NCI-H1417 (cell line): ENCODE measurements around the gene CEP112.

Experiments used
- DNase-seq, 3 experiments: peaks; one replicate each; lab custom pipeline; 2025; lab: John Stamatoyannopoulos, UW

Gene CEP112

DNA sequence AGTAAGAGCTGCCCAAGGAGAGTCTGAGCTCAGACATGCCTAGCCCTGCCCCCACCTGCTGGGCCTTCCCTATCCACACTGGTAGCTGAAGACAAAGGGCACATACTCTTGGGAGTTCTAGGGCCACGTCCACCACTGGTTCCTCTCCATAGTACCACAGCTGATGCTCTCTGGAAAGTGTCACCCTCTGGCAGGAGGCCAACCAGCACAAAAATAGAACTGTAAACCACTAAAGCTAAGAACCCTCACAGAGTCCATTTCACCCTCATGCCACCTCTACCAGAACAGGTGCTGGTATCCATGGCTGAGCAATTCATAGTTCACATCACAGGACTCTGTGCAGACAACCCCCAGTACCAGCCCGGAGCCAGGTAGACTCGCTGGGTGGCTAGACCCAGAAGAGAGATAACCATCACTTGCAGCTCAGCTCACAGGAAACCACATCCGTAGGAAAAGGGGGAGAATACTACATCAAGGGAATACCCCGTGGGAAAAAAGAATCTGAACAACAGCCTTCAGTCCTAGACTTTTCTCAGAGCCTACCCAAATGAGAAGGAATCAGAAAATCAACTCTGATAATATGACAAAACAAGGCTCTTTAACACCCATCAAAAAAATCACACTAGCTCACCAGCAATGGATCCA is 115.3 kb downstream of the CEP112 start:
- DNase-seq: no peak

DNA sequence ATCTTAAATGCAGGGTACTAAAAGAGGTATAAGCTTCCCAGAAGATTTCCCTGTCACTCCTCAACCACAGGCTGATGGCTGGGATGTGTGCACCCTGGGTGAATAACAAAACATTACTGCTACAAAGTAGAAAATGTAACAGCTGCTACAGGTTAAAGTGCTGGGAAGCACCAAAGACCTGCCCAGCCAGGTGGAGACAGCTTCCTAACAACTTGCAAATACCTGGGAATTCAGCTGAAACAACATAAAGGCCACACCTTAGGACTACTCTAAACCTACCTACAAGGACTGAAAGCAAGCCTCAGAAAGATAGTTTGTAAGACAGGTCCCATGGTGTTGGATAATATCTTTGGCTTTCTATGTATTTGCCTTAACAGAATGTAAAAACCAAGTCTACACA is 118.5 kb downstream of the CEP112 start:
- DNase-seq: no peak

GRCh38 chr17:66063686-66064085 is 128.2 kb downstream of the CEP112 start:
- DNase-seq: no peak

DNA sequence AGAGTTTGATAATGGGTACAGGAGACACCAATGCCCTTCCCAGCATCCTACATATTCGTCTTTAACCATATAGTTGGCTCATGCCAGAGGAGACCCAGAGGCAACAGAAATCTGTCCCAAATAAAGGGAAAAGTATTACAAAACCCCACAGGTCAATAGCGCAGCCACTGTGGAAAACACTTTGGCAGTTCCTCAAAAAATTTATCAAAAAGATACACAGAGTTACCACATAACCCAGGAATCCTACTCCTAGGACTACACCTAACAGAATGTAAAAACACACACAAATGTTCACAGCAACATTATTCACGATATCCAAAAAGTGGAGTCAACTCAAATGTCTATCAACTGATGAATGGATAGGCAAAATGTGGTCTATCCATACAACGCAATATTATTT is 135.8 kb downstream of the CEP112 start:
- no peak for DNase-seq

GRCh38 chr17:66054242-66054641 is 137.7 kb downstream of the CEP112 start:
- no peak for DNase-seq

- no peak for DNase-seq
Measured at GRCh38 chr17:66044083-66044482, 147.8 kb downstream of the CEP112 start.

DNA sequence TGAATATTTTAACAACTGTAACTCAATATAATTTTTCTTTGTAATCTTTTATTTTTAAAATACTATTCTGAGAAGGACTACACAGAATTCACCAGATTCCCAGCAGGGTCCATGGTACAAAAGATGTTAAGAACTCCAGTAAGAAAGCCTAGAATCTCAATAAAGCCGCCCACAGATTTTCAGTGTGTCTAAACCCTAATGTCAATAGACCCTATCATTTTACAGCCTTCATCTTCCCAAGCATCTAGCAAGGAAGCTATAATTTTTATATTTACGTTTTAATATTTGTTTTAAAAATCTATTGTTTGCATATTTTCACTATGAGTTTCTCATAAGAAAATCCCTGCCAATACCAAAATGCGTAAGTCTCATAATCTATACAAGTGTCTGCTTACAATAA is 148.5 kb downstream of the CEP112 start:
- DNase-seq: no peak

DNA sequence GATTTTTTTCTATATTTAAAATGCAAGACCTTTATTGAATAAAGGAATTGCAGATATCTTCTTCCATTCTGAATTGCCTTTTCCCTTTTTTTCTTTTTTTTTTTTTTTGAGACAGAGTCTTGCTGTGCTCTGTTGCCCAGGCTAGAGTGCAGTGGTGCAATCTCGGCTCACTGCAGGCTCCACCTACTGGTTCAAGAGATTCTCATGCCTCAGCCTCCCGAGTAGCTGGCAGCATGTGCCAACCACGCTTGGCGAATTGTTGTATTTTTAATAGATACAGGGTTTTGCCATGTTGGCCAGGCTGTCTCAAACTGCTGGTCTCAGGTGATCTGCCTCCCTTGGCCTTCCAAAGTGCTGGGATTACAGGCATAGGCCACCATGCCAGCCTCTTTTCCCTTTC is 151.5 kb downstream of the CEP112 start:
- peak in 2 of 3 experiments; percentile 3 to 27 for DNase-seq

DNA sequence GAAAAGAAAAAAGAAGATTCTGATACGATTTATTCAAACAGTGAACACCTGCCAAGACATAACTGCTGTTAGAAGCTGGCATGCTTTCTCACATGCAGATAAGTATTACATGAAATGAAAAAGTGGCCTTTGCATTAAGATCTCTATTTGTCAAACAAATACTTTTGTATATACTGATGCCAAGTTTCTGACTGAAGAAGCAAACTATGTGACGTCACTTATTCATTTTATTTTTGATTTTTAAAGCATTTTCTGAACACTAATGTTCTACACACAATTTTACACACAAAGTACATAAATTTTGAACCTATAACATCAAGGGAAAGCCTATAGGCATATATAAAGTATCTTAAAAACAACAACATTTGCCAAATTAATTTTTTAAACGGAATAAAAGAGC is 153.8 kb downstream of the CEP112 start:
- DNase-seq: no peak

GRCh38 chr17:66037221-66037620 is 154.7 kb downstream of the CEP112 start:
- DNase-seq: no peak

DNA sequence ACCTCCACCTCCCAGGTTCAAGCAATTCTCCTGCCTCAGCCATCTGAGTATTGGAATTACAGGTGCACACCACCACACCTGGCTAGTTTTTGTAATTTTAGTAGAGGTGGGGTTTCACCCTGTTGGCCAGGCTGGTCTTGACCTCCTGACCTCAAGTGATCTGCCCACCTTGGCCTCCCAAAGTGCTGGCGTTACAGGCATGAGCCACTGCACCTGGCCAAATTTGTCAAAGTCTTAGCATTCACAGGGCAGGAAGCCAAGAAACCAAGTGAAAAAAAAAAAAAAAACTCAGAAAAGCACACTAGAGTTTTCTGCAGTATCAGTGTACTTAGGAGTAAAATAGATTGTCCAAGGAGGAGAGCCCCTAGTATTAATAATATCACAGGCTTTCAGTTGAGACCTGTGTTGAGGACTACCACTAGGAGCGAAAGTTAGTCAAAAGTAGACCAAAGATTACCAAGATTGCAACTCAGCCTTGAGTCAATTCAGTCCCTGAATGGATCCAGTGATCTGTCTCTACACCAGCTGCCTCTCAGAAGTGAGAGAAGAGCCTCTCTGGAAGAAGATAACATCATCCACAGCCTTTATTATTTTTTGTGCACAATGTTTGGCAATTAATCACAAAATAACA is 159.7 kb downstream of the CEP112 start:
- DNase-seq: no peak

DNA sequence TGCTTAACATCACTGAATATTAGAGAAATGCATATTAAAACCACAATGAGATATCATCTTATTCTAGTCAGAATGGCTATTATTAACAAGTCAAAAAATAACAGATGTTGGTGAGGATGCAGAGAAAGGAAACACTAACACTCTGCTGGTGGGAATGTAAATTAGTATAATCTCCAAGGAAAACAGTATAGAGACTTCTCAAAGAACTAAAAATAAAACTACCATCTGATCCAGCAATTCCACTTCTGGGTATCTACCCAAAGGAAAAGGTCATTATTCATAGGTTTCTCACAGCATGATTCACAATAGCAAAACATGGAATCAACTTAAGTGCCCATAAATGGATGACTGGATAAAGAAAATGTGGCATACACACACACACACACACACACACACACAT is 166.4 kb downstream of the CEP112 start:
- no peak for DNase-seq

GRCh38 chr17:66021757-66022156 is 170.2 kb downstream of the CEP112 start:
- DNase-seq: no peak

DNA sequence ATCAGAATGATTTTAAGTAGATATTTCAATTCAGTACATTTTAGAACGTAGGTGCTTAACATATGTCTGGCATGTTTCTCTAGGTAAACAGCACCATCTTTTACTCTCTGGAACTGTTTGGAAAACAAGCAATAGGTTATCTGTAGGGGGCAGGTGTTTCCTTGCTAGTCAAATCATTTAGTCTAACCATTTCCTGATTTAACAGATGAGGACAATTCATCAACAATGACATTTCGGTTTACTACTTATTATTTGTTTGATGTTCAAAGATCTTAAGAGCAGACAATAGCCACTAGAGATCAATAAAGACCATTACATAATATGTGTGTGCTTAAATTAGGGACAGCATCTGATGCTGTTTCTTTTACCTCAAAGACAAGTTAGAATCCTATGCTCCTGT is 173.1 kb downstream of the CEP112 start:
- peak in 2 of 3 experiments; percentile 38 to 86 for DNase-seq

GRCh38 chr17:66016231-66016630 is 175.7 kb downstream of the CEP112 start:
- peak in 1 of 3 experiments; percentile 2 for DNase-seq

GRCh38 chr17:66008680-66009079 is 183.3 kb downstream of the CEP112 start:
- no peak for DNase-seq

DNA sequence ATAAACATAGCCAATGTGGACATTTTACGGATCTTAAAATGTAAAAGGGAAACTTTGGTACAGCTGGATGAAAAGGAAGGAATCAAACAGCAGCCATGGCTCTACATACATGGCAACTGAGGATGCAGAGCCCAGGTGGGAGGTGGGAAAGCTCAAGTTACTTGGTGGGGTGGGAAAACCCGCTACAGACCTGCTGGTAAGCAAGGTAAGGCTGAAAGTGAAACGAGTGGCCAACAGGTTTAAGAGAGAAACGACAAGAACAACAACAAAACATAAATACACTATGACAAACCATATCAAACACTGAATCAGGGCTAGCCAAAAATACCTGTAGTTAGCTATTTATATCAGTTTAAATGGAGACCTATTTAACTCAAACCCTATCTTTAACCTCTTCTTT is 185.3 kb downstream of the CEP112 start:
- no peak for DNase-seq

- DNase-seq: no peak
Measured at GRCh38 chr17:66002812-66003211, 189.1 kb downstream of the CEP112 start.

- DNase-seq: peak in 1 of 3 experiments; percentile 56
Measured at GRCh38 chr17:66002063-66002585, 189.8 kb downstream of the CEP112 start.

DNA sequence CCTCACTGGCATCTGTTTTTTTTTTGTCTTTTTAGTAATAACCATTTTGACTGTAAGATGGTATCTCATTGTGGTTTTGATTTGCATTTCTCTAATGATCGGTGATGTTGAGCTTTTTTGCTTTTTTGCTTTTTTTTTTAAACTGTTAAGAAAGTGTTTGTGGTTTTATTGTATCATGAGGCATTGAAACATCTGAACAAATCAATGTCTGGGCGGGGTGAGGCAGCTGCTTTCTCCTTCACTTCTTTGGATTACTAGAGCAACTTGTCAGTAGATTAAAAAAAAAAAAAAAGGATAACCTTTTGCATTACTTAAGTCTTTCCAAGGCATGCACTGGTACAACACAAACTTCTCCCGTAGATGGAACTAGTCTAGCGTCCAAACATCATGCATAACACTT is 191.7 kb downstream of the CEP112 start:
- no peak for DNase-seq

GRCh38 chr17:65998675-65999074 is 193.3 kb downstream of the CEP112 start:
- DNase-seq: no peak

DNA sequence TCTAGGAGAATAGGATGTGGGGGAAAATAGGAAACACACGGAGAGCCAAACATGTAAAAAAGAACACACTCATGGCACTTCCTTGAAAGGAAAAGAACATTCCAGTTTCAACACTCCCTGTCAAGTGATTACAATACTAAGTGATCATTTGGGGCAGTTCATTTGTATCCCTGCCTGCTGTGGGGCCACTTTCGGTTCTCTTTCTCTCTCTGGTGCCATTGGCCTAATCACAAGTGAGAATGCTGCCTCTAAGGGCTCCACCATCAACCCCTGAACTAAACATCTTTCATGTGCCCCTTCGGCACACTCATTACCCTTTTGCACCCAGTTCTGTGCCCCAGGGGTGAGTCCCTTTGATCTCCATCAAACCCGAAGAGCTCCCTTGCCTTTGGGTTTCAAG is 197.3 kb downstream of the CEP112 start:
- no peak for DNase-seq

DNA sequence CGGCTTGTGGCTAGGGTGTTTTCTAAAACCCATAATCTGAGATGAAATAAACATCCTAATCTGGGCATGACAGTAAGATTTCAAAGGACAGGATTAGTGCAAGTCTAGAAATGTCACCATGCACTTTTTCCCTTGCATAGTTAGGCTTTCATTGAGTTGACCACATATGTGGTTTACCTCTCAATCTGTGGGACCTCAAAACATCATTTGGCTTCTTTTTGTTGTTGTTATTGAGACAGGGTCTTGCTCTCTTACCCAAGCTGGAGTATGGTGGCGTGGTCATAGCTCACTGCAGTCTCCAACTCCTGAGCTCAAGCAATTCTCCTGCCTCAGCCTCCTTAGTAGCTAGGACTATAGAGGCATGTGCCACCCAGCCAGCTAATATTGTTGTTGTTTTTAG is 197.8 kb downstream of the CEP112 start:
- DNase-seq: no peak

- DNase-seq: no peak
Measured at GRCh38 chr17:65990593-65990992, 201.3 kb downstream of the CEP112 start.
